SK-N-MC (cell line): Measurements from ENCODE around the gene ITIH1.

ENCODE experiments used
- EZH2 ChIP-seq: fragments of 200-600 bp; sonication (generic); IDR thresholded peaks from one replicate; pipeline ENCODE4 v1.6.1; 2017; ENCODE audit warnings: antibody characterized with exemption
- POLR2AphosphoS5 ChIP-seq: IDR thresholded peaks from 2 replicates; pipeline ENCODE4 v1.6.1; 2012; ENCODE audit warnings: mild to moderate bottlenecking, low read depth, low read length, borderline replicate concordance

- TF ChIP-seq POLR2AphosphoS5 (no peak), EZH2 (no peak)
Observed at GRCh38 chr3:52800079-52800478, 22.7 kb downstream of the ITIH1 start.
